HepG2 (cell line): Measurements from ENCODE around the gene PADI6. TPM values are rescaled to one million over a fixed set of nuclear protein-coding genes. Genes with fewer than 3 reads are reported as not detected.

Source experiments
- ATAC-seq: fragments of 200-7000 bp; cut with Tn5 transposase; 3 replicates; pipeline ENCODE4 v1.9.1; 2020; ENCODE audit warnings: mild to moderate bottlenecking, moderate library complexity
- BruUV-seq: library from RNA; stranded (reverse); fragments of 400-500 nt; replicated peaks from 2 replicates; lab custom pipeline; 2021; lab: Mats Ljungman, UMichigan
- CTCF ChIA-PET: fragments of 300-600 bp; formaldehyde crosslinking; extraction: SDS; loops from one replicate; lab custom pipeline; 2021; ENCODE audit warnings: low total read pairs, inconsistent platforms, low intra/inter-chr PET ratio; lab: Yijun Ruan, JAX
- POLR2A ChIA-PET: fragments of 350-600 bp; sonication (Branson Sonifier 250); formaldehyde crosslinking; loops from one replicate; lab custom pipeline; 2020; ENCODE audit warnings: antibody characterized with exemption, inconsistent platforms; lab: Yijun Ruan, JAX
- DNase-seq: peaks from one replicate; pipeline ENCODE4 v3.0.0-alpha.2; 2015; ENCODE audit warnings: low spot score
- FAIRE-seq: peaks from 3 replicates; lab custom pipeline; 2011; peaks lifted over from hg19 to GRCh38; lab: Jason Lieb, UNC
- H2AFZ ChIP-seq: one replicate; pipeline ENCODE4 v1.6.1; 2011; ENCODE audit warnings: low read length, inconsistent platforms
- H3K27ac ChIP-seq: fragments of 300-600 bp; 3 replicates; pipeline ENCODE4 v1.8.0; 2011; ENCODE audit warnings: mixed run types, mild to moderate bottlenecking, mixed read lengths, low read length, inconsistent platforms; ENCODE audit not compliant: insufficient read depth; ENCODE audit errors: extremely low read length
- H3K27me3 ChIP-seq, 2 experiments: fragments of 200-600 bp in 1 of 2; 2 replicates in 1 of 2; 3 replicates in 1 of 2; pipeline versions ENCODE4 v1.6.0 to v1.8.0; 2011; ENCODE audit warnings: low read length in 2 of 2, mild to moderate bottlenecking in 2 of 2, moderate library complexity in 2 of 2, inconsistent platforms in 1 of 2; ENCODE audit not compliant: insufficient read depth in 2 of 2, control insufficient read depth in 1 of 2
- H3K36me3 ChIP-seq, 2 experiments: fragments of 200-600 bp in 1 of 2; replicated peaks in 1 of 2; 2 replicates in 1 of 2; 3 replicates in 1 of 2; pipeline versions ENCODE4 v1.5.1 to v1.8.0; 2011; ENCODE audit warnings: low read length in 2 of 2, inconsistent platforms in 1 of 2; ENCODE audit not compliant: insufficient read depth in 2 of 2, control insufficient read depth in 1 of 2
- H3K4me1 ChIP-seq: 2 replicates; pipeline ENCODE4 v1.5.1; 2012; ENCODE audit warnings: low read length, inconsistent platforms; ENCODE audit not compliant: insufficient read depth
- H3K4me2 ChIP-seq: 2 replicates; pipeline ENCODE4 v1.6.0; 2011; ENCODE audit warnings: low read depth, low read length, inconsistent platforms
- H3K4me3 ChIP-seq, 3 experiments: fragments of 200-600 bp in 1 of 3; sonication (generic), shearing (Covaris generic) in 1 of 3; replicated peaks in 1 of 3; 2 replicates each; pipeline ENCODE4 v1.5.1; 2011 to 2016; ENCODE audit warnings: low read length in 3 of 3, inconsistent platforms in 2 of 3, low read depth in 2 of 3, mild to moderate bottlenecking in 2 of 3, control low read depth in 1 of 3, mixed read lengths in 1 of 3; ENCODE audit not compliant: insufficient read depth in 1 of 3
- H3K79me2 ChIP-seq: one replicate; pipeline ENCODE4 v1.6.1; 2011; ENCODE audit warnings: low read length, inconsistent platforms; ENCODE audit not compliant: insufficient read depth
- H3K9ac ChIP-seq: 2 replicates; pipeline ENCODE4 v1.6.0; 2011; ENCODE audit warnings: mild to moderate bottlenecking, low read depth, low read length, inconsistent platforms; ENCODE audit not compliant: insufficient read depth
- H3K9me3 ChIP-seq: 2 replicates; pipeline ENCODE4 v1.5.1; 2012; ENCODE audit warnings: mild to moderate bottlenecking, low read length
- H4K20me1 ChIP-seq: 2 replicates; pipeline ENCODE4 v1.6.0; 2011; ENCODE audit warnings: inconsistent platforms, mild to moderate bottlenecking, low read length, moderate library complexity; ENCODE audit not compliant: insufficient read depth
- HNF4G ChIP-seq, 2 experiments: sonication (generic) in 1 of 2; formaldehyde crosslinking in 1 of 2; IDR thresholded peaks; 2 replicates each; pipeline versions ENCODE4 v1.4.0 to v1.6.1; 2011 to 2020; ENCODE audit warnings: borderline replicate concordance in 2 of 2, low read depth in 2 of 2, mild to moderate bottlenecking in 2 of 2, low read length in 1 of 2, missing genetic modification reagents in 1 of 2, moderate library complexity in 1 of 2
- ZNF362 ChIP-seq: sonication (generic); formaldehyde crosslinking; IDR thresholded peaks from 2 replicates; pipeline ENCODE4 v1.4.0; 2020; ENCODE audit warnings: missing genetic modification reagents, mild to moderate bottlenecking, borderline replicate concordance
- ZNF446 ChIP-seq: sonication (generic); formaldehyde crosslinking; IDR thresholded peaks from 2 replicates; pipeline ENCODE4 v1.5.0; 2020; ENCODE audit warnings: mild to moderate bottlenecking, missing genetic modification reagents
- ZNF770 ChIP-seq: sonication (generic); formaldehyde crosslinking; IDR thresholded peaks from 2 replicates; pipeline ENCODE4 v1.5.0; 2020; ENCODE audit warnings: mild to moderate bottlenecking, missing genetic modification reagents
- WGBS: methylation state at CpG from one replicate; pipeline ENCODE4 v1.1.6; 2017; ENCODE audit warnings: low lambda C conversion rate; 5-methylcytosine and 5-hydroxymethylcytosine counted together
- in situ Hi-C: cut with HindIII; loops from 2 replicates; pipeline ENCODE4 v1.10.0; 2017; ENCODE audit warnings: low pct_unique_long_range_greater_than_20kb; ENCODE audit not compliant: extremely low pct_ligation_motif_present
- intact Hi-C: fragments of 100-400 bp; cut with micrococcal nuclease; formaldehyde crosslinking; loops from one replicate; pipeline ENCODE4 v1.10.0; 2022; ENCODE audit not compliant: unreplicated experiment
- polyA plus RNA-seq, 8 experiments: library from polyadenylated mRNA; depleted of rRNA in 3 of 8; stranded (reverse) in 7 of 8; unstranded in 1 of 8; fragments of >200 nt; fragmentation: Illumina TruSeq in 4 of 8; extraction: Trizol in 4 of 8; gene quantifications; 2 replicates each; pipeline versions ENCODE4 v1.2.1 to v1.2.3, GENCODE V29; 2011 to 2016; ENCODE audit warnings: low read depth in 4 of 8, missing spikeins in 1 of 8, mixed read lengths in 1 of 8; ENCODE audit not compliant: insufficient read depth in 1 of 8
- total RNA-seq, 5 experiments: library from RNA; depleted of rRNA; stranded (reverse); fragments of >200 nt; fragmentation: Illumina TruSeq; extraction: Trizol; gene quantifications; 2 replicates each; pipeline ENCODE4 v1.2.3, GENCODE V29; 2016; ENCODE audit warnings: low read depth in 1 of 5

Gene PADI6
- total and polyA plus RNA-seq, 2 of the 13 experiments (the other 11 are each of a cell fraction or from before 2014, with no cell fraction given): not detected

GRCh38 chr1:17350928-17351446 lies 21.0 kb upstream of the PADI6 start:
- H3K27ac ChIP-seq: no peak overlapping the region
- 6% methylated on average over 7 of the region's 7 CpGs for whole genome bisulfite sequencing
- peak; percentile 6 for DNase-seq
- no peak overlapping the region for H2AFZ ChIP-seq
- in situ Hi-C loops: no loop called here
- no peak overlapping the region for H3K9ac ChIP-seq
- no peaks in the 10 kb centered on the region for H3K4me1 ChIP-seq
- ATAC-seq: no peak
- no peak for FAIRE-seq
- H3K79me2 ChIP-seq: no peaks in the 10 kb centered on the region
- H3K9me3 ChIP-seq: no peaks in the 10 kb centered on the region
- TF ChIP-seq ZNF770 (CRISPR knock-in tag): peak; percentile 77
- TF ChIP-seq ZNF446: no peak
- TF ChIP-seq HNF4G (IDR thresholded peaks at IDR 0.05; ENCODE audit: borderline replicate concordance, low read depth, low read length): no peak
- TF ChIP-seq HNF4G (CRISPR knock-in tag; IDR thresholded peaks at IDR 0.05; ENCODE audit: borderline replicate concordance, low read depth): no peak
- peak; percentile 23; the same call in 1 of the 2 replicates for TF ChIP-seq ZNF362 (CRISPR knock-in tag)
- TF ChIP-seq, all 625 proteins: peak for 2
- no peaks in the 10 kb centered on the region for H3K36me3 ChIP-seq
- CTCF ChIA-PET: no interaction called here
- no TSS peak for BruUV-seq
- H4K20me1 ChIP-seq: 0 out of 2 replicates have a peak, but pooled peaks cover 4% of the 10 kb centered on the region
- intact Hi-C loops: no loop called here
- H3K27me3 ChIP-seq: peaks cover 2 to 12% of the 10 kb centered on the region in 2 experiments; a peak in 2 of 5 replicates
- POLR2A ChIA-PET: interaction anchor here (0.6 kb wide), 1 partner anchor 160 kb away, joined by 3 read pairs; no protein-coding TSS in a partner anchor
- H3K4me3 ChIP-seq: no peak overlapping the region
- H3K4me2 ChIP-seq: no peak overlapping the region
